ENCODE data around the gene SLC35E3. TPM values are rescaled to one million over a fixed set of nuclear protein-coding genes. Genes with fewer than 3 reads are reported as not detected.
"Not testable (repeated sequence)": the region's sequence is repeated elsewhere in the genome, so short reads cannot be mapped to it uniquely, and the experiment has no call there.

SLC35E3 gene
- total RNA-seq, 1 experiment from 2014 or later, result 25.0 TPM

DNA sequence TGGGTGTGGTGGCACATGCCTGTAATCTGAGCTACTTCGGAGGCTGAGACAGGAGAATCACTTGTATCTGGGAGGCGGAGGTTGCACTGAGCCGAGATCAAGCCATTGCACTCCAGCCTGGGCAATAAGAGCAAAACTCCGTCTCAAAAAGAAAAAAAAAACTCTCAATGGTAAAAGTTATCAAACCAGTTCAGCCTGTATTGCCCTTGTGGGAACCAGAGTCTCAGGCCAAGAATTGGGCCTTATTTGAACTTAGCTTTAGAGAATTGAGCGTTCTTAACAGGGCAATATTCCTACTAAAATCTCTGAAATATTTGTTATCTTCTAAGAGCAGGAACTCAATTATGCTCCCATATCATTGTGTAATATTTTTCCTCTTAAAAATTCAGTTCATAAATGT lies 54.3 kb downstream of the SLC35E3 start:
- intact Hi-C loops (cut with micrococcal nuclease; ENCODE audit: unreplicated experiment), result no loop called here
- ChIA-PET CTCF (no interaction called here), POLR2A (no interaction called here)
- peaks cover 26% of the 10 kb centered on the region for H3K4me1 ChIP-seq
- no peaks in the 10 kb centered on the region for H3K27me3 Mint-ChIP-seq (ENCODE audit: insufficient read depth, unreplicated experiment)
- peak in 1 of 2 experiments; percentile 49 for DNase-seq
- no peaks in the 10 kb centered on the region for H3K9me3 Mint-ChIP-seq (ENCODE audit: unreplicated experiment)
- no peaks in the 10 kb centered on the region for H3K27me3 ChIP-seq (replicated peaks; ENCODE audit: control insufficient read depth, insufficient read depth, low read length)
- H3K4me3 Mint-ChIP-seq (ENCODE audit: unreplicated experiment), result no peak overlapping the region
- H3K27ac Mint-ChIP-seq (ENCODE audit: unreplicated experiment), result no peak overlapping the region
- BruUV-seq (replicated peaks), result no TSS peak
- H3K4me1 Mint-ChIP-seq (ENCODE audit: low read depth, unreplicated experiment), result peaks cover 18% of the 10 kb centered on the region
- H3K36me3 ChIP-seq (ENCODE audit: control insufficient read depth, insufficient read depth, low read length), result no peaks in the 10 kb centered on the region
- TF ChIP-seq CTCF (IDR thresholded peaks at IDR 0.05; ENCODE audit: insufficient read depth in 1 of 2, low read depth in 1 of 2, low read length in 1 of 2, severe bottlenecking in 1 of 2, unreplicated experiment in 1 of 2), result no peak
- H3K9me3 ChIP-seq, result no peaks in the 10 kb centered on the region
- no peak overlapping the region for H3K4me3 ChIP-seq (ENCODE audit: low read depth, low read length)
- H3K36me3 Mint-ChIP-seq (ENCODE audit: insufficient read depth, unreplicated experiment), result peaks cover 4% of the 10 kb centered on the region

- H3K4me3 Mint-ChIP-seq (ENCODE audit: unreplicated experiment); DNase-seq; H3K27me3 Mint-ChIP-seq (ENCODE audit: insufficient read depth, unreplicated experiment); BruUV-seq (replicated peaks); H3K4me3 ChIP-seq (ENCODE audit: low read depth, low read length); CTCF ChIA-PET; H3K36me3 ChIP-seq (ENCODE audit: control insufficient read depth, insufficient read depth, low read length); intact Hi-C loops (cut with micrococcal nuclease; ENCODE audit: unreplicated experiment); H3K27ac Mint-ChIP-seq (ENCODE audit: unreplicated experiment); H3K9me3 Mint-ChIP-seq (ENCODE audit: unreplicated experiment); H3K9me3 ChIP-seq; POLR2A ChIA-PET; H3K27me3 ChIP-seq (replicated peaks; ENCODE audit: control insufficient read depth, insufficient read depth, low read length); H3K36me3 Mint-ChIP-seq (ENCODE audit: insufficient read depth, unreplicated experiment): not testable (repeated sequence)
- H3K4me1 ChIP-seq, result peaks cover 29% of the 10 kb centered on the region
- peaks cover 27% of the 10 kb centered on the region for H3K4me1 Mint-ChIP-seq (ENCODE audit: low read depth, unreplicated experiment)
Observed at GRCh38 chr12:68801124-68801523, 55.1 kb downstream of the SLC35E3 start.

GRCh38 chr12:68802372-68802745 lies 56.4 kb downstream of the SLC35E3 start:
- H3K4me3 ChIP-seq (ENCODE audit: low read depth, low read length); H3K4me3 Mint-ChIP-seq (ENCODE audit: unreplicated experiment); DNase-seq; H3K36me3 Mint-ChIP-seq (ENCODE audit: insufficient read depth, unreplicated experiment); H3K27me3 Mint-ChIP-seq (ENCODE audit: insufficient read depth, unreplicated experiment); H3K36me3 ChIP-seq (ENCODE audit: control insufficient read depth, insufficient read depth, low read length); BruUV-seq (replicated peaks); CTCF ChIA-PET; H3K9me3 ChIP-seq; H3K27ac Mint-ChIP-seq (ENCODE audit: unreplicated experiment); H3K27me3 ChIP-seq (replicated peaks; ENCODE audit: control insufficient read depth, insufficient read depth, low read length); POLR2A ChIA-PET; H3K9me3 Mint-ChIP-seq (ENCODE audit: unreplicated experiment); intact Hi-C loops (cut with micrococcal nuclease; ENCODE audit: unreplicated experiment): not testable (repeated sequence)
- peaks cover 28% of the 10 kb centered on the region for H3K4me1 Mint-ChIP-seq (ENCODE audit: low read depth, unreplicated experiment)
- H3K4me1 ChIP-seq, result peaks cover 29% of the 10 kb centered on the region

GRCh38 chr12:68802911-68803651 lies 57.1 kb downstream of the SLC35E3 start:
- BruUV-seq (replicated peaks); CTCF ChIA-PET; DNase-seq; H3K9me3 ChIP-seq; H3K27me3 Mint-ChIP-seq (ENCODE audit: insufficient read depth, unreplicated experiment); H3K4me3 ChIP-seq (ENCODE audit: low read depth, low read length); H3K27ac Mint-ChIP-seq (ENCODE audit: unreplicated experiment); H3K4me3 Mint-ChIP-seq (ENCODE audit: unreplicated experiment); intact Hi-C loops (cut with micrococcal nuclease; ENCODE audit: unreplicated experiment); H3K36me3 ChIP-seq (ENCODE audit: control insufficient read depth, insufficient read depth, low read length); H3K27me3 ChIP-seq (replicated peaks; ENCODE audit: control insufficient read depth, insufficient read depth, low read length); POLR2A ChIA-PET; H3K9me3 Mint-ChIP-seq (ENCODE audit: unreplicated experiment): not testable (repeated sequence)
- H3K36me3 Mint-ChIP-seq (ENCODE audit: insufficient read depth, unreplicated experiment), result peaks cover 14% of the 10 kb centered on the region
- peaks cover 29% of the 10 kb centered on the region for H3K4me1 ChIP-seq
- peaks cover 28% of the 10 kb centered on the region for H3K4me1 Mint-ChIP-seq (ENCODE audit: low read depth, unreplicated experiment)

All from Caco-2 (cell line).